HG02852 (cell line): ENCODE results near the gene CDO1.

Source experiments
- ATAC-seq: cut with Tn5 transposase; IDR thresholded peaks from one replicate; pipeline ENCODE4 v1.9.1; 2021; ENCODE audit warnings: mild to moderate bottlenecking, moderate library complexity; ENCODE audit not compliant: unreplicated experiment

CDO1 gene

DNA sequence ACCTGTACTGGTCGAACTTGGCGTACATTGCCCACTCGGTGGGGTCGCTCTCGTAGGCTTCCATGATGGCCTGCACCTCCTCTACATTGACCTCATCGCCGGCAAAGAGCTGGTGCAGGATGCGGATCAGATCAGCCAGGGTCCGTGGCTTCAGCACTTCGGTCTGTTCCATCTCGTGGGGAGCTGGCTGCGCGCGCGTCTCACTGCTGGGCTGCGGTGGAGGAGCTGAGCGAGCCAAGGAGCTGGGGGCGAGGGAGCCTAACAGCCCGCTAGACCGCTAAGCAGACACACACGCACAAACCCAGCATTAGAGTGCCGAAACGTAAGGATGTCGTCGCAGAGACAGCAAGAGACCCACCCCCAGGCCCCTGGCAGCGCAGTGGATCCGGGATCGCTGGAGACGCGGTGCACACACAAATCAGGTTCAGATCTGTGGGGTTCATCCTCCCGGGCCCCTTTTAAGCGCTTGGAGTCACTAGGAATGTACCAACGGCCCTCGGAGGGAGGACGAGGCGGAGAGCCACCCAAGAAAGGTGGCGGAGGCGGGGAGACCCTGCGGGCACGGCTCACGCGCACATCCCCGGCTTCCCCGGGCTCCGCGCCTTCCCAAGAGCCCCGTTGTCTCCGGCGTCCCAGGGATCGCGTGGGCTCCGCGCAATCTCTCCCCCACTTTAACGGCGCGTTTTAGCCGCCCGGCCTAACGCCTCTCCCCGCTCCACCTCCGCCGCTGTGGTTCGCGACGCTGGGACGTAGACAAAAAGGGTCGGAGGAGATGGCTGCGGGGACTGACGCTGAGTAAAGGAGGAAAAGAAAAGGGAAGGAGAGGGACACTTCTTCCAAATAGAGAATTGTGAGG lies at the start of gene CDO1:
Gene CDO1 (minus strand): TSS at position 434 of the 856 bp plus-strand sequence. CDS start 262 bp downstream, at position 172.
- no peak for ATAC-seq

DNA sequence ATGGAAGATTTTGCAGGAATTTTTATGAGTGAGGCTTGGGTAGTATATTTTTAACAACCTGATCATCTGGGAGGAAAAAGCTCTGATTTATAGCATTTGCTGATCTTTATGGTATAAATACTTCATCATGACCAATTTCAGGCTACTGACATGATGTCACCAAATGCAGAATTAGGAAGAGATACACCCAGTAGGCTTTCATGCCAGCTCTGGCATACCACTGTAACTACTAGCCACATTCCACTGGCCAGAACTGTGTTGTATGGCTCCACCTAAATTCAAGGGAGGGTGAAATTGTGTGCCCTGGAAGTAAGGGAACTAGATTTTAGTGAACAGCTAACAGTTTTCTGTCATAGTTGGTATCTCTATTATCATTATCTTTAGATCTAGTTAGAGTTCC lies 42.9 kb upstream of the CDO1 start:
- no peak for ATAC-seq

DNA sequence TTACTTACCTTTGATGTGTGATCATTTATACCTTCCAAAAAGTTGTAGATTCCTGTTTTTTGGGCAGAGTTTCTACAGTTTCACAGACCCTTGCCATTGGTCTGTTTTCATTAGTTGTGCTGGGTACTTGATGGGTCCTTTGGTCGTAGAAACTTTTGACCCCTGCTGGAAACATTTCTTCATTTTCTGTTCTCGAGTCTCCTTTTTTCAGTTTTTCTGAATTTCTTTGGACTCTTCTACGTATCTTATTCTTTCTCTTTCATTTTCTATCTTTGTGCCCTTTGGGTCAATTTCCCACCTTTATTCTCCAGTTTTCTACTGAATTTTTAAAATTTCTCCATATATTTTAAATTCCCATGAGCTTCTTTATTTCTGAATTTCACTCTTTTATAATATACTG lies 41.9 kb upstream of the CDO1 start:
- ATAC-seq, result no peak

DNA sequence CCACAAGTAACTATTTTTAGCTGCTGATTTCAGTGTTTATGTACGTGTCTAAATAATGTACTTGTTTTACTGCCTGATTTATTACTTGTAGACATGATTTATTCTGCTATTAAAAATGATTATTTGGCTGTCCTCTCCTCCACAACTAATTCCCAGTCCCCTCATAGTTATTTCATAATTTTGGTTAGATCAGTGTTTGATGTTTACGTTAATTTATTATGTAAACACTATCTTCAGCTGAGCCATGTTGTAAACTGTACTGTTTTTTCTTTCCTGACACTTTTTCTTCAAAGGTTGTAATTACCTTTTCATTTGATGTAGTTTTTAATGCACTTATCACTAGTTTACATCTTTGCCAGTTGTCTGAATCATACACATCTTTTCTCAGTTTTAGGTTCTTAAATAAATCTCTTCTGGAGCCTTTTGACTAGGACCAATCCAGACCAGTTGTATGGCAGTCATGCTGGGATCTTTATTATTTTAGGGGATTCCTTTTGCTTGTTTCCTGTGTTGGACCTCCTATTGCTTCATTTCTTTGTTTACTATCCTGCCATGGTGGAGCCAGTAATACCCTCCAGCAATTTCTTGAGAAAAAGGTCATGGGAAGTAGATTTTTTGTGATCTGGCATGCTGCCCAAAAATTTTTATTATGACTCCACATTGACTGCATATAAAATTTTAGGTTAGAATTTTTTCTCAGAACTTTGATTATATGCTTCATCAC lies 41.3 kb upstream of the CDO1 start:
- ATAC-seq, result no peak

DNA sequence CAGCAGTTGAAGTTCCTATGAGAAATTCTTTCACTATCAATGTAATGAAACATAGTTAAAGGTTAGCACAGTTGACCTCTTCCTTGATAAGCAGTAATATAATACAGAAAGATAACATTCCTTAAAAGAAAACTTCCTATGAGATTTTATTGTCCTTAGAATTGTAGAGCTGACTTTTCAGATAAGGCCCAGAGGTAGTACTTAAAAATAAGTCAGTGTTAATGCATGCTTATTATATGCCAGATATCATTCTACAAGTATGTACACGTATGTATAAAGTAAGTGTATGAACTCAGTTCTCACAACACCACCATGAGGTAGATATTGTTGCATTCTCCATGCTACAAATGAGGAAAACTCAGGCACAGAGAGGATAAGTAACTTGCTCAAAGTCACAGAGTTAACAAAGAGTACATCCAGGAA lies 40.6 kb upstream of the CDO1 start:
- ATAC-seq, result no peak

DNA sequence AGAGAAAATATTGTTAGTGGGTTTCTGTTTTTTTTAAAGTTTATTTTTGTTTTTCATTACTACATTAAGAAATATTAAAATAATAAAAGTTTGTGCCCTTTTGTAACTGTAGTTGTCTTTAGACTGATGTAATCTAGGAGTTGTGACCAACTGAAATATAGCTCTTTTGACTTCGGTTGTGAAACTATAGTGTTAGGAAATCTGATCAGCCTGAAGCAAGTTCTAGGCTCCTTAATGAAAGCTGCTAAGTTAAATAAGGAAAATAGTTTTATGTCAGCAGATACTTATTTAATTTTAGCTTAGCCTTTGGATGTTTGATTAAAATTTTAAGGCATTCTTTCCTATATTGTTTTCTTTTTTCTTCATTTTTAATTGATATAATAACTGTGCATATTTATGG lies 39.5 kb upstream of the CDO1 start:
- no peak for ATAC-seq

DNA sequence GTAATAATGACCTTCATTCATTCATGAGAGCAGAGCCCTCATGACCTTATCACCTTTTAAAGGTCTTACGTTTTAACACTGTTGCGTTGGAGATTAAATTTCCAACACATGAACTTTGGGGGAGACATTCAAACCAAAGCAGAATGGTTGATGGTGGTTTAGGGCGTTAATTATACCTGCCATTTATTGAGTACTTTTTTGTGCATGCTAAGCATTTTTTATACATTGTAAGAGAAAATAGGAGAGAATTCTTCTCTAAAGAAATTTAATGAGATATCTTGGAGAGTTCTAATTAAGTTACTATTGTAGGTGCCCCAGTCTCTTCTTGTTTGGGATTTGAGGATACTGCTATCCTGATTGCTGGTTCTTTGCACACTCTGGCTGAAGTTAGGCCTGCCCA lies 37.7 kb upstream of the CDO1 start:
- ATAC-seq, result no peak

DNA sequence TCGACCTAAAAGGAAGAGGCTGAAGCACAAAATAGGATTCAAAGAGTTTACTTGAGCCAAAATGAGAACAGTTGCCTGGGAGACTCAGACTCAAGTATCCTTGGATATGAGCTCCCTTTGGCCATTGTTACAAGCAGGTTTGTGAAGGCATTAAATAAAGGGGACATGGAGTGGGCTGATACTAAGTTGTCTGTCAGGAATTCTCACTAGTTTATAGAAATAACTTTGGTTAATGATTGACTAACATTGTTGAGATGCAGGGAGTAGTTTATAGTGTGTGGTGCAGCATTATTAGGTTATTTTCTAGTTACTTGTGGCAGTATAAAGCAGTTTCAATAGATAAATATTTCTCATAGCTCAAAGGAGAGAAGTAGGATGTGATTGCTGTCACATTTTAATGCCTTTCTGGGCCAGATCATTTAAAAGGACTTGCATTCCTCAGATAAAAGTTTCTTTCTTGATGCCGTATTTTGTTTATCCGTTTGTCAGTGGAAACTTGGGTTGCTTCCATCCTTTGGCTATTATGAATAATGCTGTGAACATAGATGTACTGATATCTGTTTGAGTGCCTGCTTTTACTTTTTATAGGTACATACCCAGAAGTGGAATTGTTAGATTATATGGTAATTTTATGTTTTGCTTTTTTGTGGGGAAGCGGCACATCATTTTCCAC lies 34.4 kb upstream of the CDO1 start:
- no peak for ATAC-seq

DNA sequence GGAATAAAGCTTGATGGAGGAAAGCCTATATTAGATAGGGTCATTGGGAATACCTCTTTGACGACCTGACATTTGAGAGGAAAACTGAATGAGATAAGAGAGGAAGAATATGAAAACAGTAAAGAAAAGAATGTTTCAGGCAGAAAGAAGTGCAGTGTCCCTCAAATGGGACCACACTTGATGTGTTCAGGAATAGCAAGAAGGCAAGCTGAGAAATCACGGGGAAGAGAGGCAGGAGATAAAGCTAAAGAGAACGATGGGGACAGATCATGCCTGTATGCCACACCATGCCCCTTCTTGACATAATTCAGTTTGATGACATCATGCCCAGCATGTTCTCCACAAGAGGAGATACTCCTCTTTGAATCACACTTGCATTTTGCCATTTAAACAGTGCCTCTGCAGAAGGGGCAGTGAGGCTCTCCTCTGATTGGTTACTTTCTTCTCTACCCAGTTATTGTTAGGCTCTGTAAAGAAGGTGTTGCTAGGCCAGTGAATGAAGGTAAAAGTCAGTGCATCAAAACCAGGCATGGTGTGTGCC lies 32.9 kb upstream of the CDO1 start:
- ATAC-seq, result no peak

DNA sequence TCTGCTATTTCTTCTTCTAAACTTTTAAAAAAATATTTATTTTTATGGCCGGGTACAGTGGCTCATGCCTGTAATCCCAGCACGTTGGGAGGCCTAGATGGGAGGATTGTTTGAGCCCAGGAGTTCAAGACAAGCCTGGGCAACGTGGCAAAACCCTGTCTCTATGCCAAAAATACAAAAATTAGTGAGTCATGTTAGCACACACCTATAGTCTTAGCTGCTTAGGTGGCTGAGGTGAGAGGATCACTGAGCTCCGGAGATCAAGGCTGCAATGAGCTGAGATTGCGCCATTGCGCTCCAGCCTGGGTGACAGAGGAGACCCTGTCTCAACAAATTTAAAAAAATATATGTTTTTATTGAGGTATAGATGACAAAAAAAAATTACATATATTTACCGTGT lies 30.8 kb upstream of the CDO1 start:
- ATAC-seq, result no peak

DNA sequence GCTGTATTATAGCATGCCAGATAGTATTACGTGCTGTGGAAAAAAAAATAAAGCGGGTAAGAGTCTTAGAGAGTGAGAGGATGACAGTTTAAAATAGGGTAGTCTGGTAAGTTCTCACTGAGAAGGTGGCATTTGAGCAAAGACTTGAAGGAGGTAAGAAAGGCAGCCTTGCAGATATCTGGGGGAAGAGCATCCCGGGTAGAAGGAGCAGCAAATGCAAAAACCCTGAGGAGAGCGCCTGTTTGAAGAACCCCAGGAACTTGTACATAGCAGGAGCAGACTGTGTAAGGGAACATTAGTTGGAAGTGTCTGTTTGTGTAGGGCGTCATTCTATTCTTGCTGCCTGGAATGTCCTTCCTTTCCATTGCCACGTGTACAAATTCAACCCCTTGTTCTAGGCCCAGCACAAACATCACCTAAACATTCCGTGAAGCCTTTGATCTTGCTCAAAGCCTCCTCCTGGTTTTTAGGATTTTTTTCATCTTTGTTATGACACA lies 27.9 kb upstream of the CDO1 start:
- no peak for ATAC-seq

DNA sequence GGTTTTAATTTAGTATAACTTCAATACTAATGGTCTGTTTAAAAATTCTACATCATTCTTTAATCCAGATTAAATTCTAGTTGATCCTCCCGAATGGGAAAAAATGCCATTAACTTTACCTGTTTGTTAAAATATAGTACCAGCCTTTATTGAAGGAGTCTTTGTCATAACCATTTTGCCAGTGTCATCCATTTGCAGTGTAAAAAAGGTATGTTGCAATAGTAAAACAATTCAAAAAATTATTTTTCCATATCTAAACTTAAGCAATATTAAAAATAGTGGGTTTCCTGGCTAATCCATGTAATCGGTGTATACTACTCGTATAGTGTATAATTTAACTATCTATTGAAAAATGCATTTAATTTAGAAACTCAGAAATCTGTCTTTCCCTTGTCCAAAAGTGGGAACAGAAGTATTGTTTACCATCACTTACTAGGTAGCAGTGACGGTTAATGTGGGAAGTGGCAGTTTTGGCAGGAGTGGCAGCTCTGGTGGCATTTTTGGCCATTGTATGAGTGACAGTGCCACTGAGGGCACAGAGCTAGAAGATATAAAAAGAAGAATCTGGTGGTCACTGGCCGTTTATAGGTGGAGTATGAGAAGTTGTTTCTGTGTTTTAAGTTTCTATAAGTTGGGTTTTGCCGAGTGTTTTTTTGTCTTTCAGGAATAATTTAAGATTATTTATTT lies 27.1 kb upstream of the CDO1 start:
- ATAC-seq, result no peak

DNA sequence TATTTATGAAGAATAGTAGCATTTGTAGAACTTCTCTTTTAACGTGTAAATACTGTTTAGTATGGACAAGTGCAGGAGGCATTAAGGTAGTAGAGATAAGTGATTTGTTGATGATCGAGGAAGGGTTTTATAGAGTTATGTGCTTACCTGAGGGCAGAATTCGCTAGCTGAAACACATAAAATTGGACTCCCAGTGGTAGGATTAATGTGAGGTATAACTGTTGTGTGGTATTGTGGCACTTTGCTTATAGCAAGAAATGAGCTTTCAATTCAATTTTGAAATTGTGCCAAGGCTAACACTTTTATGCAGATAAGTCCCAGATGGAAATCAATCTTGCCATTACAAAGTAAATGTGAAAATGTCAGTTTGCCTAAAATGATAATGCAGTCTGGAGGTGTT lies 26.5 kb upstream of the CDO1 start:
- ATAC-seq, result no peak

DNA sequence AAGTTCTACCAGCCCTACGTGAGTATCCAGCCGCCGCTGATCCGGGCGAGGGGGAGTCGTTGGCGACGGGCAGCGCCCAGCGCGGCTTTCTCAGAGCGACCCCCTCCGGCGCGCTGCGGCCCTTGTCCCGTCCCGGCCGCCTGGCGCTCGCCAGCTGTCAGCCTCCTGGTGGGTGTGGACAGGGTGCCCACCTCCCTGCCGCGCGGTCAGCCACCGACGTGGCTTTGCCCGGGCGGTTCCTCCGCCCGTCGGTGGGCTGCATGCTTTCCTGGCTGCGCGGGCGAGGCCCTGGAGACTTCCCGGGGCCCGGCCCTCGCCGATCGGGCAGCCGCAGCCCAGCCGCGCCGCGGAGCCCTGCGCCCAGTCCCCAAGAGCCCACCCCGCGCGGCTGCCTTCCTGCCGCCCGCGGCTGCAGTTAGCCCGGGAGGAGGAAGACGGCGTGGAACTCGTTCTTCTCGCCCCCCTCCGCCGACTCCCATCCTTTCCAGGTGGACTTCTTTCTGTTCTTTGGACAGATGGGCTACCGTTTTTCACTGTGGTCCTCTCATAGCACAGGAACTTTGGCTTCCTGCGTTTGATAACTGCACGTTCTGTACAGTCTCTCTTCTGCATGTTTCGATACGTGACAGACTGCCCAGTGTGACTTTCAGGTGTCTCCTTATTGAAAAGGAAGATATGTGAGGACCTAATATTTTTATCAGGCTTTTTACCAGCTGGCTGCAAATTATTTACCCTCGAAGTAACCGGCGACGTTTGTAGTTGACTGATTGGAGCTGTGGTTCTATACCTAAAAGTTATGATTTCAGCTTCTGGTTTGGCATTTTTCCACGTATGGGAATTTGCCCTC lies 25.9 kb upstream of the CDO1 start:
- peak; percentile 27 for ATAC-seq

DNA sequence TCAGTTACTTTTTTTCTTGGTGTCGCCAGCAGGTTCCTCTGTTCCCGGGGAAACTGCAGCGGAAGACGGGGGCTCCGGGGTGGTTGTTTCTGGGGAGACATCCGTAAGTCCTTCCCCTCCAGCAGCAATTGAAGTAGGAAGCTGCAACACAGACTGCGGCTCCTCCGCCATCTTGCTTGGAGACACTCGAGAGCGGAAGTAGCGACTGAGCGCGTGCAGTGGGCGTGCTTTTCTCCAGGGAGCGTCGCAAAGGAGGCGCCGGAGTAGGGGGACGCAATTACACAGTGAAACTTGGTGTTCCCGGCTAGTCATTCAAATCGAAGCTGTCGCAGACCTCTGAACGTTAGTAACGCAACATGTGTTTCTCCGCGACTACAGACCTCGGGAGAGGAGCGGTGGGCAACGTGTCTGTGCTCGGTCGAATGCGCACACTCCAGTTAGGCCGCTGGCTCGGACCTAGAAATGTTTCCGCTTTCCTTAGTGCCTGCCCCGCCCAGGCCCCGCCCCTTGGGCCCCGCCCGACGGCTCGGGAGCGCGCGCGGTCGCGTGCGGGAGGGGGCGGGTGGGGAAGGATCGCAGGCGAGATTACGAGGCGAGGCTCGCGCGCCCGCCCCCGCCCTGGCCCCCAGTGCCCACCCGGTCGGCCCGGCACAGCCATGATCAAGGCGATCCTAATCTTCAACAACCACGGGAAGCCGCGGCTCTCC lies 25.1 kb upstream of the CDO1 start, which contains the start of the genes AP3S1 and ATG12:
Gene AP3S1 (plus strand): TSS at position 554 of the 707 bp plus-strand sequence. CDS start 103 bp downstream, at position 657.
Gene ATG12 (minus strand): TSS at position 184 of the 707 bp plus-strand sequence. CDS start 13 bp downstream, at position 171.
- ATAC-seq, result peak; percentile 83

DNA sequence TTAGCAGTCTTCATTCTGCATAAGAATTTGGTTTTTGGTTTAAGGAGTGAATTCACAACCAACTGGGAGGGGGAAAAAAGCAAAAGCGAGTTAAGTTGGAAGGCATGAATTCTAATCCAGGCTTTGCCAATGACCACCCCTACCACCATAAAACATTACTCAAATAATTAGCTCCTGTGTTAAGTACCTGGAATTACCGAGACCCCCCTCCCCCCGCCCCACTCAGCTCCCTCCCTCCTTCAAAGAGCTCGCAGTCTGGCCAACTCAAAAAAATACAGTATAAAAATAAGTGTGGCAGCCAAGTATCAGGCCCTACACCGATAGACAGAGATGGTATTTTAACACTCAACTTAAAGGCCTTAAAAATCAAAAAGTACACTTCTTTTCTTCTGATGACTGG lies 24.4 kb upstream of the CDO1 start:
- no peak for ATAC-seq

DNA sequence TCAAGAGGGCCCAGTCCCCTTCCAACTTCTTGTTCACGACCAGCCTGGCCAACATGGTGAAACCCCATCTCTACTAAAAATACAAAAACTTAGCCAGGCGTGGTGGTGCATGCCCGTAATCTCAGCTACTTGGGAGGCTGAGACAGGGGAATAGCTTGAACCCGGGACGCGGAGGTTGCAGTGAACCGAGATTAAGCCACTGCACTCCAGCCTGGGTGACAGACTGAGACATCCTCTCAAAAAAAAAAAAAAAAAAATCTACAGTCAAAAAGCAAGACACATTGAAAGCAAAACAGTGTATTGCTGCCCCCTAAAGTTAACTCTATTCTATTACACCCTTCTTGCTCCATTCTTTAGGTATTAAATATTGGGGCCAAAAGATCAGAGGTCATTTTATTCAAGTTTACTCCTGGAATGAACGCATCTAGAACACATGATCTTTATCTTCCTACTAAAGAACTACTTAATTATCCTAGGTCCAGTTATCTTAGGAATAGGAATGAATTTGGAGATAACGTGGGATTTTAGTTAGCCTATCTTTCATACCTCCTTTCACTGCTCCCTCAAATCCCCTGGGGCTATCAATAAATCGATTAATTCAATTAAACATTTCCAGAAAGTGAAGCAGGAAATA lies 22.5 kb upstream of the CDO1 start:
- ATAC-seq, result no peak

DNA sequence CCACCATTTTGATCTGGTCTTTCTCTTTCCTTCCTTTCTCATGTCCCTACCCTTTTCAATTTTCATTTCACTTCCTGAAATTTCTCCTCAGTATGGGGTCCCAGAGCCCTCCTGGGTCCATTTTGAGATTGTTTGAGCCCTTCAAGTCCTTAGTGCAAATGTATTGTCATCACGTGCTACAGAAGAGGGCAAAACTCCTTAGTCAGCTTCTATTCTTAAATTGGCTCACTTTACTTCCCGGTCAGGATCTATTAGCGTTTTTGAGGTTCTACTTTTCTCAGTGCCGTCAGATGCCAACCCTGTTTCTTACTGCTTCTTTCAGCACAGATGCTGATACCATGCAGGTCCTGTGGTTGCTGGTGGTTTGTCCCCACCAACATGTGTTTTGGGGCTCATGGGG lies 19.0 kb upstream of the CDO1 start:
- no peak for ATAC-seq
